CD8-positive, alpha-beta memory T cell (primary cell): ENCODE results near the gene NANOS3. TPM values are rescaled to one million over a fixed set of nuclear protein-coding genes. Genes with fewer than 3 reads are reported as not detected.
A peak's percentile ranks its signal among the peaks of the same experiment; 100 is the strongest.

Source experiments
- CTCF ChIA-PET: fragments of 350-600 bp; sonication (Branson Sonifier 250); formaldehyde crosslinking; loops from one replicate; lab custom pipeline; 2021; ENCODE audit warnings: antibody characterized with exemption; lab: Charles Lee
- POLR2A ChIA-PET: fragments of 350-600 bp; sonication (Branson Sonifier 250); formaldehyde crosslinking; loops from one replicate; lab custom pipeline; 2021; ENCODE audit warnings: antibody characterized with exemption; lab: Charles Lee
- DNase-seq, 5 donors: peaks; one replicate each; pipeline versions ENCODE4 v3.0.0 to v3.0.0-alpha.2; 2020 to 2022; ENCODE audit warnings: mixed read lengths in 1 of 5
- H3K27ac ChIP-seq: one replicate; pipeline ENCODE4 v1.7.0; 2013; ENCODE audit warnings: low read depth, mild to moderate bottlenecking, low read length, moderate library complexity
- H3K27me3 ChIP-seq: 2 replicates; pipeline ENCODE4 v1.7.0; 2013; ENCODE audit warnings: low read length, mild to moderate bottlenecking; ENCODE audit not compliant: insufficient read depth, poor library complexity, severe bottlenecking
- H3K36me3 ChIP-seq: 2 replicates; pipeline ENCODE4 v1.7.0; 2013; ENCODE audit warnings: mild to moderate bottlenecking, low read length, moderate library complexity; ENCODE audit not compliant: insufficient read depth
- H3K4me1 ChIP-seq: 2 replicates; pipeline ENCODE4 v1.7.0; 2013; ENCODE audit warnings: mild to moderate bottlenecking, low read length, moderate library complexity; ENCODE audit not compliant: insufficient read depth
- H3K4me3 ChIP-seq: 2 replicates; pipeline ENCODE4 v1.7.0; 2013; ENCODE audit warnings: mild to moderate bottlenecking, low read length
- H3K9me3 ChIP-seq: 2 replicates; pipeline ENCODE4 v1.7.0; 2013; ENCODE audit warnings: mild to moderate bottlenecking, low read length
- H3K27ac Mint-ChIP-seq, 8 donors: one replicate each; pipeline ENCODE4 v1.8.0; 2020 to 2021; ENCODE audit warnings: mixed read lengths in 8 of 8, mild to moderate bottlenecking in 6 of 8, inconsistent platforms in 3 of 8, moderate library complexity in 3 of 8
- H3K27me3 Mint-ChIP-seq, 2 donors: one replicate each; pipeline ENCODE4 v1.8.0; 2020 to 2021; ENCODE audit warnings: mixed read lengths in 2 of 2, mild to moderate bottlenecking in 1 of 2, moderate library complexity in 1 of 2
- H3K36me3 Mint-ChIP-seq, 3 donors: one replicate each; pipeline ENCODE4 v1.8.0; 2020 to 2021; ENCODE audit warnings: mixed read lengths in 3 of 3, inconsistent platforms in 1 of 3, mild to moderate bottlenecking in 1 of 3
- H3K4me1 Mint-ChIP-seq, 3 donors: one replicate each; pipeline ENCODE4 v1.8.0; 2020 to 2021; ENCODE audit warnings: mixed read lengths in 3 of 3, inconsistent platforms in 1 of 3, mild to moderate bottlenecking in 1 of 3
- H3K4me3 Mint-ChIP-seq, 7 donors: one replicate each; pipeline ENCODE4 v1.8.0; 2020 to 2021; ENCODE audit warnings: mixed read lengths in 7 of 7, mild to moderate bottlenecking in 6 of 7, moderate library complexity in 4 of 7, inconsistent platforms in 2 of 7
- H3K9me3 Mint-ChIP-seq, 5 donors: one replicate each; pipeline ENCODE4 v1.8.0; 2020 to 2022; ENCODE audit warnings: mixed read lengths in 5 of 5, mild to moderate bottlenecking in 3 of 5, moderate library complexity in 2 of 5, inconsistent platforms in 1 of 5
- polyA plus RNA-seq: library from polyadenylated mRNA; unstranded; fragments of 300-500 nt; fragmentation: Illumina TruSeq; gene quantifications from one replicate; pipeline ENCODE4 v1.2.3, GENCODE V29; 2021
- total RNA-seq, 2 experiments: library from RNA; stranded (reverse); gene quantifications; one replicate each; pipeline ENCODE4 v1.2.3, GENCODE V29; 2021

Gene NANOS3
- total and polyA plus RNA-seq, 3 experiments from 2014 or later = 0.90 to 1.5 TPM; not detected in 1

- H3K4me1 Mint-ChIP-seq = peaks cover 29 to 47% (median 43%) of the 10 kb centered on the region in 3 donors
These were observed 15.6 kb upstream of the NANOS3 start for GRCh38 chr19:13861392-13861713.

GRCh38 chr19:13861714-13862531 lies 15.0 kb upstream of the NANOS3 start:
- Mint-ChIP-seq H3K27ac (peak overlapping the region; percentile 99 to 100 (median 100)), H3K4me1 (peaks cover 33 to 51% (median 48%) of the 10 kb centered on the region in 3 donors), H3K27me3 (peaks cover 22 to 28% of the 10 kb centered on the region in 2 donors), H3K36me3 (peaks cover 0 to 2% (median 0%) of the 10 kb centered on the region in 3 donors), H3K4me3 (peak overlapping the region; percentile 93 to 99 (median 98)), H3K9me3 (no peaks in the 10 kb centered on the region)
- peak overlapping the region; percentile 96 for H3K27ac ChIP-seq
- peaks cover 21% of the 10 kb centered on the region for H3K27me3 ChIP-seq
- H3K36me3 ChIP-seq = no peaks in the 10 kb centered on the region
- peak overlapping the region; percentile 91 for H3K4me3 ChIP-seq
- H3K4me1 ChIP-seq = peaks cover 33% of the 10 kb centered on the region
- DNase-seq = peak; percentile 84 to 94 (median 86)
- ChIA-PET CTCF (interaction anchor here (0.5 to 10.5 kb wide), 31 partner anchors 8 to 1553 kb away, joined by 3 to 219 read pairs (median 5); partner anchors contain the start of genes ASF1B, C19orf53, MRI1 and ZSWIM4), POLR2A (interaction anchor here (0.7 to 2.7 kb wide), 12 partner anchors 10 to 264 kb away, joined by 3 to 29 read pairs (median 5); a partner anchor contains a TSS)
- H3K9me3 ChIP-seq = no peaks in the 10 kb centered on the region

More at GRCh38 chr19:13861392-13861713, 15.6 kb upstream of the NANOS3 start:
- POLR2A ChIA-PET = interaction anchor here (0.6 to 2.5 kb wide), 7 partner anchors 10 to 77 kb away, joined by 3 to 29 read pairs (median 6); no protein-coding TSS in a partner anchor
- Mint-ChIP-seq H3K4me3 (peak overlapping the region; percentile 93 to 99 (median 98)), H3K36me3 (peaks cover 0 to 2% (median 2%) of the 10 kb centered on the region in 3 donors), H3K9me3 (no peaks in the 10 kb centered on the region), H3K27ac (peak overlapping the region; percentile 99 to 100 (median 100)), H3K27me3 (peaks cover 17 to 24% of the 10 kb centered on the region in 2 donors)
- Histone ChIP-seq H3K36me3 (no peaks in the 10 kb centered on the region), H3K27me3 (peaks cover 17% of the 10 kb centered on the region), H3K9me3 (no peaks in the 10 kb centered on the region), H3K27ac (peak overlapping the region; percentile 96), H3K4me3 (peak overlapping the region; percentile 91), H3K4me1 (peaks cover 31% of the 10 kb centered on the region)
- DNase-seq = peak in 1 of 5 donors; percentile 46
- CTCF ChIA-PET = interaction anchor here (0.9 to 10.5 kb wide), 11 partner anchors 10 to 275 kb away, joined by 3 to 219 read pairs (median 17); partner anchors contain the start of genes ASF1B, C19orf53 and ZSWIM4

- Histone ChIP-seq H3K27ac (no peak overlapping the region), H3K27me3 (peaks cover 21% of the 10 kb centered on the region), H3K4me1 (peaks cover 33% of the 10 kb centered on the region), H3K36me3 (no peaks in the 10 kb centered on the region), H3K4me3 (peak overlapping the region; percentile 19), H3K9me3 (no peaks in the 10 kb centered on the region)
- Mint-ChIP-seq H3K4me1 (peaks cover 33 to 51% (median 48%) of the 10 kb centered on the region in 3 donors), H3K4me3 (peak overlapping the region; percentile 75 to 89 (median 86)), H3K27ac (peak overlapping the region in 7 of 8 donors; percentile 78 to 99 (median 83)), H3K9me3 (no peaks in the 10 kb centered on the region), H3K36me3 (peaks cover 0 to 3% (median 2%) of the 10 kb centered on the region in 3 donors), H3K27me3 (peaks cover 32 to 38% of the 10 kb centered on the region in 2 donors)
- CTCF ChIA-PET = interaction anchor here (1.1 to 10.5 kb wide), 9 partner anchors 15 to 251 kb away, joined by 3 to 219 read pairs (median 29); partner anchors contain the start of genes C19orf53 and ZSWIM4
- POLR2A ChIA-PET = interaction anchor here (0.6 to 2.7 kb wide), 3 partner anchors 28 to 81 kb away, joined by 3 to 10 read pairs (median 8); no protein-coding TSS in a partner anchor
- no peak for DNase-seq
These were observed 12.8 kb upstream of the NANOS3 start for GRCh38 chr19:13864046-13864666.

GRCh38 chr19:13864667-13865570 lies 12.0 kb upstream of the NANOS3 start:
- H3K4me3 ChIP-seq = peak overlapping the region; percentile 19
- H3K27me3 ChIP-seq = peaks cover 21% of the 10 kb centered on the region
- Mint-ChIP-seq H3K4me3 (peak overlapping the region; percentile 75 to 89 (median 86)), H3K36me3 (peaks cover 0 to 3% (median 2%) of the 10 kb centered on the region in 3 donors), H3K27me3 (peaks cover 36 to 40% of the 10 kb centered on the region in 2 donors), H3K4me1 (peaks cover 31 to 46% (median 44%) of the 10 kb centered on the region in 3 donors), H3K27ac (peak overlapping the region in 7 of 8 donors; percentile 78 to 99 (median 83)), H3K9me3 (no peaks in the 10 kb centered on the region)
- H3K27ac ChIP-seq = no peak overlapping the region
- CTCF ChIA-PET = interaction anchor here (4.5 to 10.5 kb wide), 3 partner anchors 15 to 78 kb away, joined by 41 to 219 read pairs (median 73); partner anchors contain the start of gene ZSWIM4
- no peak for DNase-seq
- H3K9me3 ChIP-seq = no peaks in the 10 kb centered on the region
- POLR2A ChIA-PET = interaction anchor here (0.6 to 1.0 kb wide), 3 partner anchors 77 to 171 kb away, joined by 3 to 8 read pairs (median 4); no protein-coding TSS in a partner anchor
- peaks cover 33% of the 10 kb centered on the region for H3K4me1 ChIP-seq
- H3K36me3 ChIP-seq = no peaks in the 10 kb centered on the region

- POLR2A ChIA-PET = interaction anchor here (0.6 kb wide), 2 partner anchors 170 to 1418 kb away, joined by 4 to 5 read pairs; no protein-coding TSS in a partner anchor
- H3K4me3 Mint-ChIP-seq = peak overlapping the region; percentile 67 to 87 (median 80)
- H3K9me3 Mint-ChIP-seq = no peaks in the 10 kb centered on the region
- H3K27ac Mint-ChIP-seq = peak overlapping the region in 5 of 8 donors; percentile 1 to 72 (median 60)
- CTCF ChIA-PET = interaction anchor here (10.5 kb wide), 1 partner anchor 79 kb away, joined by 219 read pairs; no protein-coding TSS in a partner anchor
- H3K4me1 ChIP-seq = peaks cover 33% of the 10 kb centered on the region
- H3K36me3 ChIP-seq = no peaks in the 10 kb centered on the region
- H3K27ac ChIP-seq = no peak overlapping the region
- H3K36me3 Mint-ChIP-seq = peaks cover 0 to 3% (median 2%) of the 10 kb centered on the region in 3 donors
- peak overlapping the region; percentile 23 for H3K4me3 ChIP-seq
- peak in 1 of 5 donors; percentile 24 for DNase-seq
- H3K27me3 ChIP-seq = peaks cover 21% of the 10 kb centered on the region
- H3K4me1 Mint-ChIP-seq = peaks cover 31 to 43% (median 42%) of the 10 kb centered on the region in 3 donors
- peaks cover 36 to 41% of the 10 kb centered on the region in 2 donors for H3K27me3 Mint-ChIP-seq
- no peaks in the 10 kb centered on the region for H3K9me3 ChIP-seq
These were observed 11.1 kb upstream of the NANOS3 start for GRCh38 chr19:13865571-13866462.

GRCh38 chr19:13866463-13867046 lies 10.4 kb upstream of the NANOS3 start:
- Histone ChIP-seq H3K4me3 (peak overlapping the region; percentile 23), H3K27ac (no peak overlapping the region), H3K27me3 (peaks cover 21% of the 10 kb centered on the region), H3K36me3 (no peaks in the 10 kb centered on the region), H3K4me1 (peaks cover 27% of the 10 kb centered on the region), H3K9me3 (no peaks in the 10 kb centered on the region)
- CTCF ChIA-PET = interaction anchor here (10.5 kb wide), 1 partner anchor 80 kb away, joined by 219 read pairs; no protein-coding TSS in a partner anchor
- Mint-ChIP-seq H3K9me3 (no peaks in the 10 kb centered on the region), H3K27me3 (peaks cover 41 to 44% of the 10 kb centered on the region in 2 donors), H3K36me3 (peaks cover 0 to 3% (median 2%) of the 10 kb centered on the region in 3 donors), H3K27ac (peak overlapping the region in 6 of 8 donors; percentile 1 to 76 (median 64)), H3K4me3 (peak overlapping the region; percentile 67 to 87 (median 80)), H3K4me1 (peaks cover 27 to 35% (median 35%) of the 10 kb centered on the region in 3 donors)
- POLR2A ChIA-PET = no interaction called here
- no peak for DNase-seq
